Stimulated activated CD4-positive, alpha-beta T cell treated with anti-CD3 and anti-CD28 coated beads, Interleukin-15, amount 100 ng/mL, for 24 hours (primary cell): ENCODE measurements around the gene C19orf47.
"Not testable (repeated sequence)": the region's sequence is repeated elsewhere in the genome, so short reads cannot be mapped to it uniquely, and the experiment has no call there.

Experiments
- DNase-seq: peaks from one replicate; pipeline ENCODE4 v3.0.0-alpha.2; 2020

The C19orf47 gene

DNA sequence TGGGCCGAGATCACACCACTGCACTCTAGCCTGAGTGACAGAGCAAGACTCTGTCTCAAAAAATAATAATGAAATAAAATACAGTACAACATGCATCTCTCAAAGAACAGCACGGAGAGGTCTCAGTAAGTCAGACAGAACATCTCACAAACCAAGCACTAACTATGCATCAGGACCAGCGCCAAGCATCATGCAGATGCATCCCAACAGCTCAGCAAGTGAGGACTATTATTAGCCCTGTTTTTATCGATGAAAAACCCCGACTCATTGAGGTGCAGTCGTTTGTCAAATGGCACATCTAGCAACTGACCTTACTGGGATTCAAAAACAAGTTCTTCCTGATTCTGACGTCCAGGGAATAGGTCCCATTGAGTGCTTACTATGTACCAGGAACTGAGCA is 3.8 kb downstream of the C19orf47 start:
- no peak for DNase-seq

DNA sequence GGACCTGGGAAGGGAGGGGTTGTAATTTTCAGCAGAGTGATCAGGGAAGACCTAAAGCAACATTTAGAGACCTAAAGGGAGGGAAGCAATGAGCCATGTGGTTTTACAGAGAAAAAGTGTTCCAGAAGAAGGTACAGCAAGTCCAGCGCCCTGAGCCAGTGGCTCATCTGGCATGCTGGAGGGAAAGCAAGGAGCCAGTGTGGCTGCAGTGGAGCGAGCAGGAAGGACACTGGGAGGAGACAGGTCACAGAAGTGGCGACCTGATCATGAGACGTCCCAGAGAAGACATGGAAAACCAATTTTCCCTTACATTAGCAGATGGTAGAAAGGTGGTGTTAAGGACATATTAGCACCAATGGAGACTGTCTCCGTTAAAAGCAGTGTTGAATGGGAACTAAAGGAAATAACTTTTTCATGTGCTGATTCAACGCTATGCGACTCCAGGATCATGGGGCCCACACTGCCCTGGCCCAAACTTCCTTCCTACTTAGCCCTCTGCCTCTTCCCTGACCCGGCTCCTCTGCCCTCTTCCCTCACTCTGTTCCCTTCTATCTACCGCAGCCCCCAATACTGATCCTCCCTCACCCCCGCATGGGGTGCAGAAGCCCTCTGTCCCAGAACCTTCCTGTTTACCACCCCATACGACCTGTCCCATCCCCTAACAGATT is 5.4 kb downstream of the C19orf47 start:
- DNase-seq = no peak

DNA sequence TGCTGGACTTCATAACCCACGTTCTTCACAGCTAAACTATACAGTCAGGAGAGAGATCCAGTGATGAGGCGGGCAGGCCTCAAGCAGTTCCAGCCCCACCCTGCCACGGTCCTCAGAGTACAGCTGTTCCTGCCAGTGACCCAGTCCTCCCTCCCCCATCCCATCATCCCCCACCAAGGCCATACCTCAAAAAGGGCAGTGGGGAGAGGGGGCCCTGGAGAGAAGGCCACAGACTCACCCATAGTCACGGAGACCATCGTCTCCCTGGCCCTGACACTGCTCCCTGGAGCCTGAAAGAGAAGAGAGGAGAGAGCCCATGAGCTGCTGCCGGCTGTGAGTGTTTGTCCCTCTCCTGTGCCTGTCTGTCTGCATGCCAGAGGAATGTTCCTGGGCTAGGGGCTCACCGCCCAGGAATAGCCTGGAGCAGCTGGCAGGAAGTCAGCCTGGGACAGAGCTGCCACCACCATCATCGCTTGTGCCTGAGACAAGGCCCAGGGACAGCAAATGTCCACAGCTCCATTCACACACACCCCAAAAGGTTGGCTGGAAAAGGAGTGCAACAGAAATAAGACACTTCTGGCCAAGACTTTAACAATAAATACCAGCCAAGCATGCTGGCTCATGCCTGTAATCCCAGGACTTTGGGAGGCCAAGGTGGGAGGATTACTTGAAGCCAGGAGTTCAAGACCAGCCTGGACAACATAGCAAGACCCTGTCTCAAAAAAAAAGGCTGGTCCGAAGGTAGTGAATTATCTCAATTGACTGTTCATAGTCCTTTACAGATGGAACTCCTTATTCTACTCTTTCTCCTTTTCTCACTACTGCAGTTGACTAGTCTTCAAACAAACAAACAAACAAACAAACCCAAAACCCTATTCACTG is 6.4 kb downstream of the C19orf47 start:
- DNase-seq = no peak

DNA sequence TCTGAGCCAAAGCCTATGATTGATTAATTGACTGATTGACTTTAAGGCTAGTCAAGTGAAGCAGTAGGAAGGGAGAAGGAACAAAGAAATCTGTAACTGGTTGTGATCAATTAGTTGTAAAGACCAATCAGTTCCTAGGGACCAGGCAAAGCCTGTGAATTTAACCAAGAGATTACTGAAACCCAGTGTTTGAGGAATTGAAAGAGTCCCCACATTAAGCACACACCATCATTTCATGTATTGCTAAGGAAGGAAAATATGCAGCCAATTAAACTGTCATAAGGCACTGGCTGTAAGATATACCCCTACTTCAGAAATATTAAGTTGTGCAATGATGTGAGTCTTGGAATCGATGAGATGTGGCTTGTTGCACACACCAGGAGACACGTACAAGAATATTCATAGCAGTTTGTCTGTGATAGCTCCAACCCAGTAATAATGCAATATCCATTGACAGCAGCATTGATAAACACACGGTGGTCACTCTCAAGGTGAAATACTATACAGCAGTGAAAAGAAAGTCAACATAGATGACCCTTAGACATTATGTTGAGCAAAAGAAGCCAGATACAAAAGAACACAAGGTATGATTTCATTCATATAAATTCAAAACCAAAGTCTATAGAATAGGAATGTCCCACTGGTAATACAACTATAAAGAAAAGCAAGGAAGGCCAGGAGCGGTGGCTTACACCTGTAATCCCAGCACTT is 9.0 kb downstream of the C19orf47 start:
- no peak for DNase-seq

DNA sequence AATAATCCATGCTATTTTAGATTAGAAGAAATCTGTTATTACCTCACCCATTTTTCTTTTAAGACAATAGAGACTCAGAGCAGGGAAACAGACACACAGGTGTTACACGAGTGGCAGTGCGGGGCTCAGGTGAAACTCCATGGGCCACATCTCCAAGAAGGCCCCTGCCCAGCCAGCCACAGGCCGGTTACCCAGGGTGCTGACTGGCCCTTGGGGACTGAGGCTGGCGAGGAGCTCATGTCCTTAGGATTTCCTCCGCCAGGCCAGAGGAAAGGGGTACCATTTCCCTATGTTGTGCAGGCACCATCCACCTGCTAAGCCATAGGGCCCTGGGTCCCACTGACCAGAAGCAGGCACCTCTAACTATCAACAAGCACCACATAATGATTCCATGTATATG is 10.6 kb downstream of the C19orf47 start:
- no peak for DNase-seq

DNA sequence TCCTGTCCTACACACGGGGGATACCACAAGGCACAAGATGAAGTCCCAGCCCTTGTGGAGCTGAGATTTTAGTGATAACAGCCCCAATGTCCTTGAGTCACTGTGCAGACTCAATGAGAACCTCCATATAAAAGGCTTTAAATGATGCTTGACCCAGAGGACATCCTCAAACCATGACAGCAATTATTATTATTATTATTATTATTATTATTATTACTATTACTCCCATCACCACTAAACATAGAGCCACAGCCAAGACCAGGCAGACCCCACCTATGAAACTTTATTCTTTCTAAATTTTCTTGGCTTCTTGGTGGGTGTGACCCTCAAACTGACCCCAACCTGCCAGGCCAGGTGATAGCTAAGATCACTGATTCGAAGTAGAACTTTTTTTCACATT is 11.1 kb downstream of the C19orf47 start:
- no peak for DNase-seq

DNA sequence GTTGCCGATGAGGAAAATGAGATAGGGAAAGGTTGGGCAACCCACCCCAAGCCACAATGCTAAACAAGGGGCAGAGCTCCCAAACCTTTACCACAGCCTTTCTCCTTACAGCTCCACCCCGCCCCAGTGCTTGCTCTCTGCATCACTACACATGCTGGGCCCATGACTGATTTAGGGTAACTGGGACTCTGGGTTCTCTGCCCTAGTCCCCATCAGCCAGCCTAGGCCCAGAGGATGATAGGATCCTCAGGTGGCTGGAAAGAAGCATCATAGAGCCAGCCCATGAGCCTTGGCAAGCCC is 11.6 kb downstream of the C19orf47 start:
- no peak for DNase-seq

DNA sequence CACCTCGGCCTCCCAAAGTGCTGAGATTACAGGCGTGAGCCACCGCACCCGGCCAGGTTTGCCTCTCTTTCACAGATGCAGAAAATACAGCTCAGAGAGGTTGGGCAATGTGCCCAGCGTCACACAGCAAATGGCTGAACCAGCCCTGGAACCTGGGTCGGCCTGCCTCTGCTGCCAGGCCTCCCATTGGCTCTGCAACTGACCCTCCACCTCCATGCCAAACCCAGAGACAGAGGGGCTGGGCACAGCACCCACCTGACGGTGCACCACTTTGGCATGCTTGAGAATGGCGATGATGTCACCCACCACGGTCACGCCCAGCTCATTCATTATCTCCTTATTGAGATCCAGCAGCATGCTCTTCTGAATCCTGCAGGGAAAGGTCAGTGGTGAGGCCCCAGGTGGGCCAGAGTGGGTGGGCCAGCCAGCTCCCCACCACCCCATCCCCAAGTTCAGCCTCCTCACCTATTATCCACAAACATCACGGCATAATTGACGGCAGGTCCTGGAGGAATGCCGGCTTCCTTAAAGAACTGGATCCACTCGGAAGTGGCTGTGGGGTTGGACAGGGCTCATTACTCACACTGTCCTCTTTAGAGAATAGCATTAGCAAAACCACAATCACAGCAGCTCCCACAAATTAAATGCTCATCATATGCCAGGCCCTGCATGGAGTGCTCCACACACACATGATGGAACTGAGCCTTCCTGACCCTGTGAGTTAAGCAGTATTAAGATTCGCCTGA is 12.2 kb downstream of the C19orf47 start:
- no peak for DNase-seq

DNA sequence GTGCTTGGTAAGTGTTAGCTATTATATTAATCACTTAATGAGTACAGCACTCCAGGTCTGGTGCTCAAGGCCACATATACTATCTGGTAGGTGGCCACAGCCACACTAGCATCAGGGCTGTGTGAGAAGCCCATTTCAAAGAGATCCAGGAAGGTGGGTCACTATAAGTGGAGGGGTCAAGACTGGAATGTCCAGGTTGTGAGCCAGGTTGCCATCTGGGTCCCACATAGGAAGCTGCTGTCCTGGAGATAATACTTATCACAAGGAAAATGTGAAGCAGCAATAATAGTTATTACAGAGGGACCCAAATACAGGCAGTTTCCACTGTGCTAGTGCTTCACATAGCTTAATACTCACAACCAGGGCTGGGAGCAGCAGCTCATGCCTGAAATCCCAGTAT is 13.1 kb downstream of the C19orf47 start:
- DNase-seq = no peak

DNA sequence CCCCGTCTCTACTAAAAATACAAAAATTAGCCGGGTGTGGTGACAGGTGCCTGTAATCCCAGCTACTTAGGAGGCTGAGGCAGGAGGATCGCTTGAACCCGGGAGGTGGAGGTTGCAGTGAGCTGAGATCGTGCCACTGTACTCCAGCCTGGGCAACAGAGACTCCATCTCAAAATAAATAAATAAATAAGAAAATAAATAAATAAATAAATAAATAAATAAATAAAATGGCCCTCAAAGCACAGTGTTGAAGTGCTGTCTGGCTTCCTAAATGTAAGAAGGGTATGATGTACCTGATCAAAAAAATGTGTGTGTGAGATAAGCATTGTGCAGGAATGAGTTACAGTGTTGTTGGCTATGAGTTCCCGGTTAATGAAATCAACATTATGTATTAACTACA is 15.1 kb downstream of the C19orf47 start:
- not testable (repeated sequence) for DNase-seq

DNA sequence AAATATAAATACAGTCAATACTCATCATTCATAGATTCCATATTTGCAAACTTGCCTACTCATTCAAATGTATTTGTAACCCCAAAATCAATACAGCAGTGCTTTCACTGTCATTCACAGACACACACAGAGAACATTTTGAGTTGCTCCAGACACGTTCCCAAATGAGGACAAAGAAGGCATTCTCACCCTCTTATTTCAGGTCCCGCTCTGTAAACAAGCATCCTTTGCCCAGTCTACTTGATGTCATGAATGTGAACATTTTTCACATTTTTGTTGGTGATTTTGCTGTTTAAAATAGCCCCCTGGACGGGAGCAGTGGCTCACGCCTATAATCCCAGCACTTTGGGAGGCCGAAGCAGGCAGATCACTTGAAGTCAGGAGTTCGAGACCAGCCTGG is 15.5 kb downstream of the C19orf47 start:
- DNase-seq = no peak

DNA sequence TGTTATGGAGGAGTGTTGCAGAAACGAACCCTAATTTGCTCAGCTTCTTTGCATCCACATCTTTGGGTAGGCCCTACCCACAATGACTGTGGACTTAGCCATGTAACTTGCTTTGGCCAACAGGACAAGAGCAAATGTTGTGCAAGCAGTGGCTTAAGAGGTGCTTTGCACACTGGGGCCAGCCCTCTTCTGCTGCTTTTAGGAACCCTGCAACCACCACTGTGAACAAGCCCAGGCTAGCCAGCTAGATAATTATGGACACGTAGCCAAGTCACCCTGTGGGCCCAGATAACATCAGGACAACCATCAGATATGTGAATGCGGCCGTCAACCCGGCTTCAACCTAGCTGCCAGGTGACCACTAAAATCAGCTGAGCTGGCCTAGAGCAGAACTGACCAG is 17.1 kb downstream of the C19orf47 start:
- no peak for DNase-seq

DNA sequence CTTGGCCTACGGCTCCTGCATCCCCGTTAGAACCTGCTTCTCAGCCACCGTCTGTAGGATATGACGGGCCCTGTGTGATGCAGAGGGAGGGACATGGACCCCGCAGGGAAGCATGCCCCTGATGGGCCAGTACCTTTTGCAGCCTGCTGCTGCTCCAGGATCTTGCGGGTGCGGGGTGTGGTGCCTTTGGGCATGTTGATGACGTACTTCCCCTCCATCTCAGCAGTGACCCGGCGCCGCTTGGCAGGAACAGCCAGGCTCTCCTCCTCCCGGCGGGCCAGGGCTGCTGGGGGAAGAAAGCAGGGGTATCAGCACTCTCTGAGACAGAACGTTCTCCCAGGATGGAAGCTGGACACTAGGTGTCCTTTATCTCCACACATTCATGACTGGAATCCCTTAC is 22.0 kb downstream of the C19orf47 start:
- DNase-seq = no peak

DNA sequence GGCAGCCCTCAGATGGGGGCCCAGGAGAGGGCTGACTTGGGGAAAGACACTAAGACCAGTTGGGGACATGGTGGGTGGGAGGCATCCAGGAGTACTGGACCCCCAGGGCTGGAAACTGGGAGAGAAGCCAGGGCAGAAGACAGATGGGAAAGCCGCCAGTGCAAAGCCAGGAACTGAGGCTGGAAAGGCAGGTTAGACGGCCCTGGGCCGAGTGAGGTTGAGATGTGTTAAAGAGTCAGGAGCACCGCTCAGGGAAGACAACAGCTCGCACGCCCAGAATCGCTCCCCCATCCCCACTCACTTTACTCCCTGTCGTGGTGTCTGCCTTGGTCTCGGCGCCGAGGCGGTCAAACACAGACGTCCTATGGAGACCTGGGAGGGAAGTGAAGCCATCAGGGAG is 24.5 kb downstream of the C19orf47 start:
- no peak for DNase-seq

DNA sequence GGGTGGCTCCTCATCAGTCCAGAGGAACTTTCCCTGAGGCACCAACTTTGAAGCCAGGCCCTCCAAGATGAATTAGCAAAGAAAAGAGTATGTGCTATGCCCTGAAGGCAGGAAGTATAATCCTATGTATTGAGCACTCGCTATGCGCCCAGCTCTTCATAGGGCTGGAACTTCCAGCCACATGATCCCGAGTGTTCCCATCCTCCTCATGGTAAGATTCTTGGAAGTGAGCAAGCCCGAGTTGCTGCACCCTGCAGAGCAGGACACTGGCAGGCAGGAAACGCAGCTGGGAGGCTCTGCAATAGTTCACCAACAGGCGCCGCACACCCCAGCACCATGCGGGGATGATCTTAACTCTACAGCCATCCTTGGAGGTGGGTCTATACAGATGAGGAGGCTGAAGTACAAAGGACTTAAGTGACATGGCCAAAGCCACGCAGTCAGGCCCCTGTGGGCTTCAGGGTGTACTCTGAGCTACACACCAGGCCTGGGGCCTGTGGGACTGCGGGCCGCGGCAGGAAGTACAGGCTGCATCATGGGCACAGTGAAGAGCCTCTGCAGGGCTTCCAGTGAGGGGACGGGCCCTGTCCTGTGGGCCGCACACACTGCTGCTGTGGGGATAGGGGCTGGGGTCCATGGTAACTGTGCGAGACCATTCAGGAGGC is 25.1 kb downstream of the C19orf47 start:
- DNase-seq = no peak

DNA sequence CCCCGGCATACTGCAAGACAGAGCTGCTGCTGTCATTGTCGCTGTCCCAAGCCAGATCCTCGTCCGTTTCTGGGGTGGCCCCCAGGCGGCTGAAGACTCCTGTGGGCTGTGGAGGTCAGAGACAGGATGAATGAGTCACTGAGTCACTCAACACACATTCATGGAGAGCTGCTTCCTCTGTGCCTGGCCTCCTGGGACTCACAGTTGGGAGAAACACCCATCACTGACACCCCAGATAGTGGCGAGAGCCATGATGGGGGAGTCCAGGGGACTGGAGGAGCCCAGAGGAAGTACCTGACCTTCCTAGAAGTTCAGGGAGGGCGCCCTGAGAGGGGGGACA is 26.0 kb downstream of the C19orf47 start:
- DNase-seq = no peak

DNA sequence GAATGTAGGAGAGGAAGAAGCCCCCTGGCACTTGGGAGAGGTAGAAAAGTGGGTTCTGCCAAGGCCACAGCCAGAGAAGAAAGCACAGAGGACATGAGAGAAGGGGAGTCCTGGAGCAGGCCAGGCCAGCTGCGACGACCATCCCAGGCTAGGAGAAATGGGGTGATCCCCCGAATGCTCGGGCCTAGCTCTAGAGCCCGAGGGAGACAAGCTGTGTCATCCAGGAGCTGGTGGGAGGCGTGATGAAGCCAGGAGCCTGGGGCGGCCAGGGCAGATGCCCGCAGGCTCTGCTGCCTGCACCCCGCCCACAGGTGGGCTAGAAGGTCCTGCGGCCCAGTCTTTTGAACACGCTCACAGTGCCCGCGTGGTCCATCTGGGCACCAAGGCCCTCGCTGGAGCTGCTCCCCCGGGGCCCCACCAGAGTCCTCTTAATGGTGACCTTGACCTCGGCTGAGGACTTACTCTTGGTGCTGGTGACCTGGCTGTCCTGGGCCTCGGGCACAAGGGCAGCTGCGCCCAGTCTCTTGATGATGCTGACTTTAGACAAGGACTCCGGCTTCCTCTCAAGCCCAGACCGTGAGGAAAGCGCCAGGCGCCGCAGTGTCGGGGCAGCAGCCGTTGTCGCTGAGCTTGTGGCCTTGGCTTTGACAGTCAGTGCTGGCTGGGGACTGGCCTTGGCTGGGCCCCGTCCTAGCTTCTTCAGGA is 26.5 kb downstream of the C19orf47 start:
- DNase-seq = no peak

DNA sequence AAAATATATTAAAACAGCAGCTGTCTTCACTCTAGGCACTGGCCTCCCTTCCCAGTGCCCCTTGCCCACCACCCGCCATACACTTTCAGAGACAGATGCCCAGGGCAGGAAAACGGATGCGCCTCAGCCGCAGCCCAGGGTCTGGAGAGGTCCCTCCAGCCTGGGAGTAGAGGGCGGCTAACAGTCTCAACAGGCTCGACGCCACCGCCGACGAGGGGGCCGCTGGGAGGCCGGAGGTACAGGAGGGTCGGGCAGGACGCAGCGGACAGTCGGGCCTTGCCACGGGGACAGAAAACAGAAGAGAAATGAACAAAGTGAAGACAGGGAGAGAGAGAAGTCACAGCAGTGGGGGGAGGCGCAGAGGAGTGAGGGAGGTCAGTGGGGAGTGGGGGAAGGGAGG is 27.1 kb downstream of the C19orf47 start:
- no peak for DNase-seq

DNA sequence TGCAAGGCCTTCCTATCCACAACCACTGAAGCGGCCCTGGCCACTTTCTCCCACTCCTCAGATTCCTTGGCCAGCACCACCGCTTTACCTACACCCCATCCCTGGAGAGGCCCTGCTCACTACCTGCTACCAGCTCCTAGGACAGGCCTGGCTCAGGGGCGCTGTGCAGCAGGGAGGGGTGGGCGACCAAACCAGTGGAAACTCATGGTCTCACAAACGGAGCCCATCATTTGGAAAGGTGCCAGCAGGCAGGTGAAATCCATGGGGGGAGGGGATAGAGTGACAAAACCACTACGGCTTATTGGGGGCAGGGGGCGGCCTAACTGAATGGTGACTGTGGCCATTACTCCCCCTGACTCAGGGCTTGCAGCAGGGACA is 27.6 kb downstream of the C19orf47 start:
- DNase-seq = no peak

DNA sequence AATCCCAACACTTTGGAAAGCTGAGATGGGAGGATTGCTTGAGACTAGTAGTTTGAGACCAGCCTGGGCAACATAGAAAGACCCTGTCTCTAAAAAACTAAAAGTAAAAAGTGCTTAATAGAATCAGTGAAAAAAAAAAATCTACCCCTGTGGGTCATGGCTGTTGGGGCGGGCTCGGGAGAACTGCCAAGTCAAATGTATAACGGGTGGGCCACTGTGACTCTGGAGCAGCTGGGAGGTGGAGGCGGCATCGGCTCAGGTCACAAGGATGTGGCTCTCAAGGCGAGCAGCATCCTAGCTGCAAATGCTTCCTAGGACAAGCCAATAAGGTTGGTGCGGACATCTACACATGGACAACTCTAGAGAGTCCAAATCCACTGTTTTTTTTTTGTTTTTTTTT is 30.9 kb downstream of the C19orf47 start:
- no peak for DNase-seq

DNA sequence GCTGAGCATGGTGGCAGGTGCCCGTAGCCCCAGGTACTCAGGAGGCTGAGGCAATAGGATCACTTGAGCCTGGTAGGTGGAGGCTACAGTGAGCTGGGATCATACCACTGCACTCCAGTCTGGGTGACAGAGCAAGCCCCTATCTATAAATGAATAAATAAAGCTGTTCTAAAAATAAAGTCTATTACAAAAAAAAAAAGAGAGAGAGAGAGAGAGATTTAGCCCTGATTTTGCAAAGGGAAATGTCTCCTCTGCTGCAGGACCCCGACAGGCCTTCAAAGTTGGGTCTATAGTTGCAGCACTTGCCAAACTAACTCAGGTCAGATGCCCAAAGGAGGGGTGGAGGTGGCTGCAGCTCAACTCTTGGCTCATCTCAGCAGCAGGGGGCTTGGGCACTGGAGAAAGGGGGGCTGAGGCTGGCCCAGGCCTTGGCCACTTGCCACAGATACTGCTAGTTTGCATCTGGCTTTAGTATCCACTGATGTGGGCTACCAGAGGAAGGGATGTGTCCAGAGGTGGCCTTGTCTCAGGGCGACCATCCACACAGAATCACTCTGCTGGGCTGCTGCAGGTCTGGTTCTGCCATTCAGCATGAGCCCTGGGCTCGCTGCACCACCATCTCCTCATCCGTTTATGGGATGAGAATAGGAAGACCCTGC is 32.3 kb downstream of the C19orf47 start:
- no peak for DNase-seq

DNA sequence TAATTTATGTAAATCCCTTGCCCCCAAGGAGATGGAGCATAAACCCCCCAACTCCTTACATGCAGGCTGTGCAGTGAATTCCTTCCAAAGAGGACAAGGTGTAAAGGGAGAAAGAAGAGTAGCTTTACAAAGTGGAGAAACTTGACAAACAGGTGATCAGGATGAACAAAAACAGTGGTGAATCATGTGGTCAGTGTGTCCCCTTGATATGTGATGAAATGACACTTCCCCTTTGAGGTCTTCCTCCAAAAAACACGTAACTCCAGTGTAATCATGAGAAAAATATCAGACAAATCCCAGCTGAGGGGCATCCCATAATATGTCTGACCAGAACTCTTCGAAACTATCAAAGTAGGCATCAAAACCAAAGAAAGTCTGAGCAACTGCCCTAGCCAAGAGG is 33.5 kb downstream of the C19orf47 start:
- no peak for DNase-seq
